ENCODE results near the gene LY6G6C. TPM values are rescaled to one million over a fixed set of nuclear protein-coding genes. Genes with fewer than 3 reads are reported as not detected.

LY6G6C gene
- total and polyA plus RNA-seq, 2 of the 13 experiments (the other 11 are each of a cell fraction or from before 2014, with no cell fraction given), result 0.15 TPM; not detected in 1

DNA sequence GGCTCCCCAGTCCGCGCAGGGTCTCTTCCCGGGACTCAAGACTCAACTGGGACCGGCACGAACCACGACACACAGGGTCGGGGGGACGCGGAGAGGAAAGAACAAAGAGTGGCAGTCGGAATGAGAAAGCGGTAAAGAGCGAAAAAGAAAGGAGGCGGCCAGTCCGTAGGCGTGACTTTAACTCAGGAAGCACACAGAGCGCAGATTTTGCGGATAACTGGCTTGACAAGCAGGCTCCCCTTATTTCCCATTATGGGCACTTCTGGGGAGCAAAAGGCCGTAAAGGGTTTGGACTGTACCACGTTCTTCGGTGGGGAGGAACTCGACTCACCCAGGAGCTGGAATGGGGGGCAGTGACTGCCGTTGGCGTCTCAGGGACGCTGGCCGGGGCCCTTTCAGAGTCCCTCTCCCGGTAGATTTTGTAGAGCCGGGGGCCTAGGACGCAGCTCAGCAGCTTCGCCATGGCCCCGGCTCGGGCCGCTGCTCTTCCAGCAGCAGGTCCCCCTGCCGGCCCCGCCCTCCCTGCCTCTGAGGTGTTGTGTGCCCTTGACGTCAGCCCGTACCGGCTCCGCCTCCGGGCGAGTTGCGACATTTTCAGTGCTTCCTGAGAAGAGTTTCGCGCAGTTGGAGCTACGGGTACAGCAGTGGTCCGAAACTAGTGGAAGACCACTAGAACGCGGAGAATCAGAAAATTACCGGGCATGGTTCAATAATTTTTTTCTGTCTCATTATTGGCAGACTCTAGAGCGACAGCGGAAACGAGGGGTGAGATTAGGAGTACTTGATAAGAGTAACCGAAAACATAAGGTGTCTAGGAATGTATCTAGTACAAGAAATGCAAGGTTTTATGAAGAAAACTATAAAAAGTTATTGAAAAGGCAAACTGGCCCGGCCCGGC is 18.5 kb downstream of the LY6G6C start, which contains the start of gene ABHD16A (continued):
- TF ChIP-seq, protein P1, sequence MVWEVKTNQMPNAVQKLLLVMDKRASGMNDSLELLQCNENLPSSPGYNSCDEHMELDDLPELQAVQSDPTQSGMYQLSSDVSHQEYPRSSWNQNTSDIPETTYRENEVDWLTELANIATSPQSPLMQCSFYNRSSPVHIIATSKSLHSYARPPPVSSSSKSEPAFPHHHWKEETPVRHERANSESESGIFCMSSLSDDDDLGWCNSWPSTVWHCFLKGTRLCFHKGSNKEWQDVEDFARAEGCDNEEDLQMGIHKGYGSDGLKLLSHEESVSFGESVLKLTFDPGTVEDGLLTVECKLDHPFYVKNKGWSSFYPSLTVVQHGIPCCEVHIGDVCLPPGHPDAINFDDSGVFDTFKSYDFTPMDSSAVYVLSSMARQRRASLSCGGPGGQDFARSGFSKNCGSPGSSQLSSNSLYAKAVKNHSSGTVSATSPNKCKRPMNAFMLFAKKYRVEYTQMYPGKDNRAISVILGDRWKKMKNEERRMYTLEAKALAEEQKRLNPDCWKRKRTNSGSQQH (CRISPR knock-in tag; IDR thresholded peaks at IDR 0.05; ENCODE audit: low read depth), result peak; percentile 67
- TF ChIP-seq PITX1 (CRISPR knock-in tag; IDR thresholded peaks at IDR 0.05) (peak; percentile 54), SOX6 (IDR thresholded peaks at IDR 0.05) (no peak), SOX6 (CRISPR knock-in tag; IDR thresholded peaks at IDR 0.05) (peak; percentile 47), ZNF543 (CRISPR knock-in tag; IDR thresholded peaks at IDR 0.05) (peak; percentile 73; the same call in 1 of the 2 replicates), KLF16 (CRISPR knock-in tag; IDR thresholded peaks at IDR 0.05) (peak in 1 of 2 experiments; percentile 95; a peak in 2 of 4 replicates), SRSF1 (optimal IDR thresholded peaks at IDR 0.05; ENCODE audit: low read depth, low read length) (peak; percentile 60), TOPORS (CRISPR knock-in tag; IDR thresholded peaks at IDR 0.05) (peak; percentile 80; the same call in 1 of the 2 replicates), TBX3 (IDR thresholded peaks at IDR 0.05; ENCODE audit: borderline replicate concordance) (peak; percentile 87), FOXO1 (CRISPR knock-in tag; IDR thresholded peaks at IDR 0.05) (peak; percentile 56; the same call in 1 of the 2 replicates), SMAD1 (CRISPR knock-in tag; IDR thresholded peaks at IDR 0.05; ENCODE audit: borderline replicate concordance, low read depth) (peak; percentile 25; the same call in 1 of the 2 replicates), MTA1 (CRISPR knock-in tag; IDR thresholded peaks at IDR 0.05; ENCODE audit: borderline replicate concordance) (peak; percentile 67; the same call in 1 of the 2 replicates), BORCS8-MEF2B (CRISPR knock-in tag; IDR thresholded peaks at IDR 0.05) (peak; percentile 88), YEATS2 (CRISPR knock-in tag; IDR thresholded peaks at IDR 0.05; ENCODE audit: borderline replicate concordance) (peak; percentile 94), IRF2 (CRISPR knock-in tag; IDR thresholded peaks at IDR 0.05) (peak; percentile 81)
- TF ChIP-seq, protein P2, sequence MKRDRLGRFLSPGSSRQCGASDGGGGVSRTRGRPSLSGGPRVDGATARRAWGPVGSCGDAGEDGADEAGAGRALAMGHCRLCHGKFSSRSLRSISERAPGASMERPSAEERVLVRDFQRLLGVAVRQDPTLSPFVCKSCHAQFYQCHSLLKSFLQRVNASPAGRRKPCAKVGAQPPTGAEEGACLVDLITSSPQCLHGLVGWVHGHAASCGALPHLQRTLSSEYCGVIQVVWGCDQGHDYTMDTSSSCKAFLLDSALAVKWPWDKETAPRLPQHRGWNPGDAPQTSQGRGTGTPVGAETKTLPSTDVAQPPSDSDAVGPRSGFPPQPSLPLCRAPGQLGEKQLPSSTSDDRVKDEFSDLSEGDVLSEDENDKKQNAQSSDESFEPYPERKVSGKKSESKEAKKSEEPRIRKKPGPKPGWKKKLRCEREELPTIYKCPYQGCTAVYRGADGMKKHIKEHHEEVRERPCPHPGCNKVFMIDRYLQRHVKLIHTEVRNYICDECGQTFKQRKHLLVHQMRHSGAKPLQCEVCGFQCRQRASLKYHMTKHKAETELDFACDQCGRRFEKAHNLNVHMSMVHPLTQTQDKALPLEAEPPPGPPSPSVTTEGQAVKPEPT (CRISPR knock-in tag; IDR thresholded peaks at IDR 0.05; ENCODE audit: low read depth), result no peak
- TF ChIP-seq, protein P3, sequence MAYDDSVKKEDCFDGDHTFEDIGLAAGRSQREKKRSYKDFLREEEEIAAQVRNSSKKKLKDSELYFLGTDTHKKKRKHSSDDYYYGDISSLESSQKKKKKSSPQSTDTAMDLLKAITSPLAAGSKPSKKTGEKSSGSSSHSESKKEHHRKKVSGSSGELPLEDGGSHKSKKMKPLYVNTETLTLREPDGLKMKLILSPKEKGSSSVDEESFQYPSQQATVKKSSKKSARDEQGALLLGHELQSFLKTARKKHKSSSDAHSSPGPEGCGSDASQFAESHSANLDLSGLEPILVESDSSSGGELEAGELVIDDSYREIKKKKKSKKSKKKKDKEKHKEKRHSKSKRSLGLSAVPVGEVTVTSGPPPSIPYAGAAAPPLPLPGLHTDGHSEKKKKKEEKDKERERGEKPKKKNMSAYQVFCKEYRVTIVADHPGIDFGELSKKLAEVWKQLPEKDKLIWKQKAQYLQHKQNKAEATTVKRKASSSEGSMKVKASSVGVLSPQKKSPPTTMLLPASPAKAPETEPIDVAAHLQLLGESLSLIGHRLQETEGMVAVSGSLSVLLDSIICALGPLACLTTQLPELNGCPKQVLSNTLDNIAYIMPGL (CRISPR knock-in tag; IDR thresholded peaks at IDR 0.05; ENCODE audit: borderline replicate concordance in 1 of 2, low read depth in 1 of 2), result peak; percentile 76 to 87; a peak in 3 of 4 replicates

Measured in HepG2 (cell line).